HepG2 (cell line): ENCODE results near the gene GLB1L. TPM values are rescaled to one million over a fixed set of nuclear protein-coding genes. Genes with fewer than 3 reads are reported as not detected.

ENCODE experiments used
- CEBPB ChIP-seq: IDR thresholded peaks from 2 replicates; pipeline ENCODE4 v1.6.1; 2011; ENCODE audit warnings: low read depth, low read length, improper control_type of control experiment, borderline replicate concordance
- EED ChIP-seq: sonication (generic); formaldehyde crosslinking; IDR thresholded peaks from 2 replicates; pipeline ENCODE4 v1.5.0; 2020; ENCODE audit warnings: mild to moderate bottlenecking, missing genetic modification reagents
- HES4 ChIP-seq: sonication (generic); formaldehyde crosslinking; IDR thresholded peaks from 2 replicates; pipeline ENCODE4 v1.9.0; 2021; ENCODE audit warnings: mild to moderate bottlenecking, missing genetic modification reagents, borderline replicate concordance
- MBD4 ChIP-seq: IDR thresholded peaks from 2 replicates; pipeline ENCODE4 v1.6.1; 2012; ENCODE audit warnings: low read length, inconsistent platforms, borderline replicate concordance
- MTA3 ChIP-seq: sonication (generic); formaldehyde crosslinking; IDR thresholded peaks from 2 replicates; pipeline ENCODE4 v1.4.0; 2020; ENCODE audit warnings: missing genetic modification reagents
- NFIB ChIP-seq: sonication (generic); formaldehyde crosslinking; IDR thresholded peaks from 2 replicates; pipeline ENCODE4 v1.9.0; 2021; ENCODE audit warnings: missing genetic modification reagents, mild to moderate bottlenecking, borderline replicate concordance
- SIX4 ChIP-seq: sonication (generic); formaldehyde crosslinking; IDR thresholded peaks from 2 replicates; pipeline ENCODE4 v1.4.0; 2020; ENCODE audit warnings: missing genetic modification reagents
- SKI ChIP-seq: fragments of 450-650 bp; IDR thresholded peaks from one replicate; pipeline ENCODE4 v1.6.1; 2018; ENCODE audit warnings: mild to moderate bottlenecking; ENCODE audit not compliant: partially characterized antibody
- ZBTB7B ChIP-seq: sonication (generic); formaldehyde crosslinking; IDR thresholded peaks from 2 replicates; pipeline ENCODE4 v1.4.0; 2020; ENCODE audit warnings: missing genetic modification reagents
- ZMYM4 ChIP-seq: sonication (generic); formaldehyde crosslinking; IDR thresholded peaks from 2 replicates; pipeline ENCODE4 v1.8.1; 2023; ENCODE audit warnings: mild to moderate bottlenecking, missing genetic modification reagents
- ZNF337 ChIP-seq: sonication (generic); formaldehyde crosslinking; IDR thresholded peaks from 2 replicates; pipeline ENCODE4 v1.5.1; 2020; ENCODE audit warnings: missing genetic modification reagents, low read depth, mild to moderate bottlenecking, borderline replicate concordance
- ZNF446 ChIP-seq: sonication (generic); formaldehyde crosslinking; IDR thresholded peaks from 2 replicates; pipeline ENCODE4 v1.5.0; 2020; ENCODE audit warnings: mild to moderate bottlenecking, missing genetic modification reagents
- ZNF468 ChIP-seq: sonication (generic); formaldehyde crosslinking; IDR thresholded peaks from 2 replicates; pipeline ENCODE4 v1.8.0; 2022; ENCODE audit warnings: mild to moderate bottlenecking, moderate library complexity, missing genetic modification reagents
- polyA plus RNA-seq, 8 experiments: library from polyadenylated mRNA; depleted of rRNA in 3 of 8; stranded (reverse) in 7 of 8; unstranded in 1 of 8; fragments of >200 nt; fragmentation: Illumina TruSeq in 4 of 8; extraction: Trizol in 4 of 8; gene quantifications; 2 replicates each; pipeline versions ENCODE4 v1.2.1 to v1.2.3, GENCODE V29; 2011 to 2016; ENCODE audit warnings: low read depth in 4 of 8, missing spikeins in 1 of 8, mixed read lengths in 1 of 8; ENCODE audit not compliant: insufficient read depth in 1 of 8
- total RNA-seq, 5 experiments: library from RNA; depleted of rRNA; stranded (reverse); fragments of >200 nt; fragmentation: Illumina TruSeq; extraction: Trizol; gene quantifications; 2 replicates each; pipeline ENCODE4 v1.2.3, GENCODE V29; 2016; ENCODE audit warnings: low read depth in 1 of 5
- TF ChIP-seq, protein P1 (sequence below): sonication (generic); formaldehyde crosslinking; IDR thresholded peaks from 2 replicates; pipeline ENCODE4 v1.4.0; 2020; ENCODE audit warnings: mild to moderate bottlenecking, missing genetic modification reagents
- TF ChIP-seq, protein P2 (sequence below): sonication (generic); formaldehyde crosslinking; IDR thresholded peaks from 2 replicates; pipeline ENCODE4 v1.4.0; 2020; ENCODE audit warnings: missing genetic modification reagents
- TF ChIP-seq, protein P3 (sequence below): sonication (generic); formaldehyde crosslinking; IDR thresholded peaks from 2 replicates; pipeline ENCODE4 v1.4.0; 2020; ENCODE audit warnings: mild to moderate bottlenecking, missing genetic modification reagents
- TF ChIP-seq, protein P4 (sequence below): sonication (generic); formaldehyde crosslinking; IDR thresholded peaks from 2 replicates; pipeline ENCODE4 v1.4.0; 2020; ENCODE audit warnings: mild to moderate bottlenecking, missing genetic modification reagents

The GLB1L gene
- total and polyA plus RNA-seq, 2 of the 13 experiments (the other 11 are each of a cell fraction or from before 2014, with no cell fraction given), result 6.8 to 7.3 TPM

DNA sequence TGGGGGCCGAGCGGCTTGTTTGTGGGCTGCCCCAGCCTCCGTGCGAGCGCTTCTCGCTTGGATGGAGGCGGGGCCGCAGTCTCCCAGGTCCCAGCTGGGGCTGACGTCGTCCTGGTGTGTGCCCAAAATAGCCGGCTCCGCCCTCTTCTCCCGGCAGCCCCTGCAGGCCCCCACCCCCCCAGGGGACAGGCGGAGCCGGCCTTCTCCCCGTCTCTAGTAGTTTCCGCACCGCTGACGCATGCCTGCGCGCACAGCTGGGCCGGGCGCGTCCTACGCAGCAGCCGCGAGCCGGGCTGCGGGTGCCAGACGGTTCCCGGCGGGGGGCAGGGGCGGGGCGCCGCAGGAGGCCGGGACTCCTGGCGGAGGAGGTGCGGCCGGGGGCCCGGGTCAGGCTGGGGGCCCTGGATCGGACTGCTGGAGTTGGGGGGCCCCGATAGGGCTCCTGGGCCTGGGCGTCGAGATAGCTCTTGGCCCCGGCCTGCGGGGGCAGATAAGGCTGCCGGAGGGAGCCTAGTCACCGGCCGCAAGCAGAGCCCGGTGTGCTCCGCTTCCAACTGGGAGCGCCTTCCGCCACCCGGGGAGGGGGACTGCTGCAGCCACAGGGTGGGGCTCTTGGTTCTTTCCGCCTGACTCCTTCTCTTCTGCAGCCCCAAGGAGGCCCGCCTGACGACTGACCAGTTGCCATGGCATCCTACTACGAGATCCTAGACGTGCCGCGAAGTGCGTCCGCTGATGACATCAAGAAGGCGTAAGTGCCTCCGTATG is 34.1 kb upstream of the GLB1L start, which contains the start of gene DNAJB2 (continued):
- TF ChIP-seq SKI (peak; percentile 54), SIX4 (peak; percentile 62; the same call in 1 of the 2 replicates), CEBPB (no peak), HES4 (CRISPR knock-in tag) (peak; percentile 63; the same call in 1 of the 2 replicates), MBD4 (no peak), ZBTB7B (CRISPR knock-in tag) (peak; percentile 59; the same call in 1 of the 2 replicates), ZMYM4 (CRISPR knock-in tag) (peak; percentile 78), ZNF446 (CRISPR knock-in tag) (0 out of 2 replicates have a peak, but pooled peaks have one; percentile 64), EED (CRISPR knock-in tag) (no peak; the same call in 1 of the 2 replicates), NFIB (CRISPR knock-in tag) (no peak), ZNF337 (CRISPR knock-in tag) (no peak), MTA3 (CRISPR knock-in tag) (no peak), ZNF468 (CRISPR knock-in tag) (no peak)
- TF ChIP-seq, protein P1, sequence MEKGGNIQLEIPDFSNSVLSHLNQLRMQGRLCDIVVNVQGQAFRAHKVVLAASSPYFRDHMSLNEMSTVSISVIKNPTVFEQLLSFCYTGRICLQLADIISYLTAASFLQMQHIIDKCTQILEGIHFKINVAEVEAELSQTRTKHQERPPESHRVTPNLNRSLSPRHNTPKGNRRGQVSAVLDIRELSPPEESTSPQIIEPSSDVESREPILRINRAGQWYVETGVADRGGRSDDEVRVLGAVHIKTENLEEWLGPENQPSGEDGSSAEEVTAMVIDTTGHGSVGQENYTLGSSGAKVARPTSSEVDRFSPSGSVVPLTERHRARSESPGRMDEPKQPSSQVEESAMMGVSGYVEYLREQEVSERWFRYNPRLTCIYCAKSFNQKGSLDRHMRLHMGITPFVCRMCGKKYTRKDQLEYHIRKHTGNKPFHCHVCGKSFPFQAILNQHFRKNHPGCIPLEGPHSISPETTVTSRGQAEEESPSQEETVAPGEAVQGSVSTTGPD (CRISPR knock-in tag), result no peak
- TF ChIP-seq, protein P2, sequence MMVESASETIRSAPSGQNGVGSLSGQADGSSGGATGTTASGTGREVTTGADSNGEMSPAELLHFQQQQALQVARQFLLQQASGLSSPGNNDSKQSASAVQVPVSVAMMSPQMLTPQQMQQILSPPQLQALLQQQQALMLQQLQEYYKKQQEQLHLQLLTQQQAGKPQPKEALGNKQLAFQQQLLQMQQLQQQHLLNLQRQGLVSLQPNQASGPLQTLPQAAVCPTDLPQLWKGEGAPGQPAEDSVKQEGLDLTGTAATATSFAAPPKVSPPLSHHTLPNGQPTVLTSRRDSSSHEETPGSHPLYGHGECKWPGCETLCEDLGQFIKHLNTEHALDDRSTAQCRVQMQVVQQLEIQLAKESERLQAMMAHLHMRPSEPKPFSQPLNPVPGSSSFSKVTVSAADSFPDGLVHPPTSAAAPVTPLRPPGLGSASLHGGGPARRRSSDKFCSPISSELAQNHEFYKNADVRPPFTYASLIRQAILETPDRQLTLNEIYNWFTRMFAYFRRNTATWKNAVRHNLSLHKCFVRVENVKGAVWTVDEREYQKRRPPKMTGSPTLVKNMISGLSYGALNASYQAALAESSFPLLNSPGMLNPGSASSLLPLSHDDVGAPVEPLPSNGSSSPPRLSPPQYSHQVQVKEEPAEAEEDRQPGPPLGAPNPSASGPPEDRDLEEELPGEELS (CRISPR knock-in tag), result peak; percentile 63
- TF ChIP-seq, protein P3, sequence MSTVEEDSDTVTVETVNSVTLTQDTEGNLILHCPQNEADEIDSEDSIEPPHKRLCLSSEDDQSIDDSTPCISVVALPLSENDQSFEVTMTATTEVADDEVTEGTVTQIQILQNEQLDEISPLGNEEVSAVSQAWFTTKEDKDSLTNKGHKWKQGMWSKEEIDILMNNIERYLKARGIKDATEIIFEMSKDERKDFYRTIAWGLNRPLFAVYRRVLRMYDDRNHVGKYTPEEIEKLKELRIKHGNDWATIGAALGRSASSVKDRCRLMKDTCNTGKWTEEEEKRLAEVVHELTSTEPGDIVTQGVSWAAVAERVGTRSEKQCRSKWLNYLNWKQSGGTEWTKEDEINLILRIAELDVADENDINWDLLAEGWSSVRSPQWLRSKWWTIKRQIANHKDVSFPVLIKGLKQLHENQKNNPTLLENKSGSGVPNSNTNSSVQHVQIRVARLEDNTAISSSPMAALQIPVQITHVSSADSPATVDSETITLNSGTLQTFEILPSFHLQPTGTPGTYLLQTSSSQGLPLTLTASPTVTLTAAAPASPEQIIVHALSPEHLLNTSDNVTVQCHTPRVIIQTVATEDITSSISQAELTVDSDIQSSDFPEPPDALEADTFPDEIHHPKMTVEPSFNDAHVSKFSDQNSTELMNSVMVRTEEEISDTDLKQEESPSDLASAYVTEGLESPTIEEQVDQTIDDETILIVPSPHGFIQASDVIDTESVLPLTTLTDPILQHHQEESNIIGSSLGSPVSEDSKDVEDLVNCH (CRISPR knock-in tag), result no peak
- TF ChIP-seq, protein P4, sequence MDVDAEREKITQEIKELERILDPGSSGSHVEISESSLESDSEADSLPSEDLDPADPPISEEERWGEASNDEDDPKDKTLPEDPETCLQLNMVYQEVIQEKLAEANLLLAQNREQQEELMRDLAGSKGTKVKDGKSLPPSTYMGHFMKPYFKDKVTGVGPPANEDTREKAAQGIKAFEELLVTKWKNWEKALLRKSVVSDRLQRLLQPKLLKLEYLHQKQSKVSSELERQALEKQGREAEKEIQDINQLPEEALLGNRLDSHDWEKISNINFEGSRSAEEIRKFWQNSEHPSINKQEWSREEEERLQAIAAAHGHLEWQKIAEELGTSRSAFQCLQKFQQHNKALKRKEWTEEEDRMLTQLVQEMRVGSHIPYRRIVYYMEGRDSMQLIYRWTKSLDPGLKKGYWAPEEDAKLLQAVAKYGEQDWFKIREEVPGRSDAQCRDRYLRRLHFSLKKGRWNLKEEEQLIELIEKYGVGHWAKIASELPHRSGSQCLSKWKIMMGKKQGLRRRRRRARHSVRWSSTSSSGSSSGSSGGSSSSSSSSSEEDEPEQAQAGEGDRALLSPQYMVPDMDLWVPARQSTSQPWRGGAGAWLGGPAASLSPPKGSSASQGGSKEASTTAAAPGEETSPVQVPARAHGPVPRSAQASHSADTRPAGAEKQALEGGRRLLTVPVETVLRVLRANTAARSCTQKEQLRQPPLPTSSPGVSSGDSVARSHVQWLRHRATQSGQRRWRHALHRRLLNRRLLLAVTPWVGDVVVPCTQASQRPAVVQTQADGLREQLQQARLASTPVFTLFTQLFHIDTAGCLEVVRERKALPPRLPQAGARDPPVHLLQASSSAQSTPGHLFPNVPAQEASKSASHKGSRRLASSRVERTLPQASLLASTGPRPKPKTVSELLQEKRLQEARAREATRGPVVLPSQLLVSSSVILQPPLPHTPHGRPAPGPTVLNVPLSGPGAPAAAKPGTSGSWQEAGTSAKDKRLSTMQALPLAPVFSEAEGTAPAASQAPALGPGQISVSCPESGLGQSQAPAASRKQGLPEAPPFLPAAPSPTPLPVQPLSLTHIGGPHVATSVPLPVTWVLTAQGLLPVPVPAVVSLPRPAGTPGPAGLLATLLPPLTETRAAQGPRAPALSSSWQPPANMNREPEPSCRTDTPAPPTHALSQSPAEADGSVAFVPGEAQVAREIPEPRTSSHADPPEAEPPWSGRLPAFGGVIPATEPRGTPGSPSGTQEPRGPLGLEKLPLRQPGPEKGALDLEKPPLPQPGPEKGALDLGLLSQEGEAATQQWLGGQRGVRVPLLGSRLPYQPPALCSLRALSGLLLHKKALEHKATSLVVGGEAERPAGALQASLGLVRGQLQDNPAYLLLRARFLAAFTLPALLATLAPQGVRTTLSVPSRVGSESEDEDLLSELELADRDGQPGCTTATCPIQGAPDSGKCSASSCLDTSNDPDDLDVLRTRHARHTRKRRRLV (CRISPR knock-in tag), result 0 out of 2 replicates have a peak, but pooled peaks have one; percentile 52
